Endodermal cell (in vitro differentiated cells): ENCODE measurements around the gene SESN1. TPM values are rescaled to one million over a fixed set of nuclear protein-coding genes. Genes with fewer than 3 reads are reported as not detected.

Experiments
- DNase-seq: peaks from one replicate; pipeline ENCODE4 v3.0.0-alpha.2; 2017
- H3K27ac ChIP-seq: 2 replicates; pipeline ENCODE4 v1.5.1; 2013; ENCODE audit warnings: mild to moderate bottlenecking, low read depth, low read length, moderate library complexity
- H3K27me3 ChIP-seq: 2 replicates; pipeline ENCODE4 v1.6.1; 2013; ENCODE audit warnings: mild to moderate bottlenecking, low read length, moderate library complexity; ENCODE audit not compliant: insufficient read depth, control insufficient read depth, poor library complexity, severe bottlenecking
- H3K36me3 ChIP-seq: 2 replicates; pipeline ENCODE4 v1.7.0; 2013; ENCODE audit warnings: mild to moderate bottlenecking, low read length, moderate library complexity; ENCODE audit not compliant: control insufficient read depth, insufficient read depth
- H3K4me1 ChIP-seq: one replicate; pipeline ENCODE4 v1.7.0; 2013; ENCODE audit warnings: low read length; ENCODE audit not compliant: control insufficient read depth, insufficient read depth
- H3K4me3 ChIP-seq: 2 replicates; pipeline ENCODE4 v1.5.1; 2013; ENCODE audit warnings: mild to moderate bottlenecking, low read length, moderate library complexity
- H3K9ac ChIP-seq: 2 replicates; pipeline ENCODE4 v1.6.1; 2013; ENCODE audit warnings: mild to moderate bottlenecking, low read length, moderate library complexity; ENCODE audit not compliant: poor library complexity, severe bottlenecking; ENCODE audit errors: extremely low read depth
- H3K9me3 ChIP-seq: 2 replicates; pipeline ENCODE4 v1.6.1; 2013; ENCODE audit warnings: mild to moderate bottlenecking, low read length, moderate library complexity; ENCODE audit not compliant: control insufficient read depth
- H3K27ac Mint-ChIP-seq: 2 replicates; pipeline ENCODE4 v1.8.0; 2020; ENCODE audit warnings: mixed read lengths
- H3K27me3 Mint-ChIP-seq: 2 replicates; pipeline ENCODE4 v1.8.0; 2021; ENCODE audit warnings: mild to moderate bottlenecking, mixed read lengths; ENCODE audit not compliant: insufficient read depth
- H3K36me3 Mint-ChIP-seq: 2 replicates; pipeline ENCODE4 v1.8.0; 2020; ENCODE audit warnings: low read depth, mixed read lengths
- H3K4me1 Mint-ChIP-seq: 2 replicates; pipeline ENCODE4 v1.8.0; 2020; ENCODE audit warnings: mixed read lengths
- H3K4me3 Mint-ChIP-seq: 2 replicates; pipeline ENCODE4 v1.8.0; 2020; ENCODE audit warnings: mild to moderate bottlenecking, moderate library complexity, mixed read lengths
- H3K9me3 Mint-ChIP-seq: 2 replicates; pipeline ENCODE4 v1.8.0; 2020; ENCODE audit warnings: mild to moderate bottlenecking, mixed read lengths
- CTCF ChIP-seq: fragments of 200-600 bp; sonication (generic); conservative IDR thresholded peaks from 2 replicates; pipeline ENCODE4 v1.5.0; 2021; ENCODE audit warnings: antibody characterized with exemption, mild to moderate bottlenecking
- WGBS, 2 experiments: methylation state at CpG; one replicate each; pipeline versions ENCODE4 v1.1.5 to v1.1.7; 2013; ENCODE audit warnings: missing lambda C conversion rate in 2 of 2, mixed read lengths in 1 of 2; ENCODE audit not compliant: insufficient coverage in 1 of 2, insufficient read length in 1 of 2; 5-methylcytosine and 5-hydroxymethylcytosine counted together
- total RNA-seq, 2 donors: library from RNA; stranded (reverse); fragmentation: NEBNext Ultra II Directional in 1 of 2; extraction: Animal tissue kit (Norgen Biotek cat#: 25700) in 1 of 2; gene quantifications; 2 replicates in 1 of 2; 3 replicates in 1 of 2; pipeline ENCODE4 v1.2.1, GENCODE V29; 2021

The SESN1 gene
- total RNA-seq, 2 donors from 2014 or later = 7.5 to 13.1 TPM

DNA sequence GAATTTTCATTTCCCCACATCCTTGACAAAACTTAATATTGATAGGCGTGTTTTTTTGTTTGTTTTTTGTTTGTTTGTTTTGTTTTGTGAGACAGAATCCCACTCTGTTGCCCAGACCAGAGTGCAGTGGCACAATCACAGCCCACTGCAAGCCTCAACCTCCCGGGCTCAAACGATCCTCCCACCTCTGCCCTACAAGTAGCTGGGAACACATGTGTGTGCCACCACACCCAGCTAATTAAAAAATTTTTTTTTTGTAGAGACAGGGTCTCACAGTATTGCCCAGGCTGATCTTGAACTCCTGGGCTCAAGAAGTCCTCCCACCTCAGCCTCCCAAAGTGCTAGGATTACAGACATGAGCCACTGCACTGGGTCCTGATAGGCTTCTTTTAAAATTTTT lies 9.9 kb upstream of the SESN1 start:
- Mint-ChIP-seq H3K9me3 (no peaks in the 10 kb centered on the region), H3K36me3 (no peaks in the 10 kb centered on the region), H3K4me1 (no peaks in the 10 kb centered on the region), H3K27ac (no peak overlapping the region), H3K4me3 (no peak overlapping the region), H3K27me3 (no peaks in the 10 kb centered on the region)
- Histone ChIP-seq H3K36me3 (no peaks in the 10 kb centered on the region), H3K9ac (no peak overlapping the region), H3K9me3 (no peaks in the 10 kb centered on the region), H3K4me3 (no peak overlapping the region), H3K27me3 (no peaks in the 10 kb centered on the region), H3K4me1 (no peaks in the 10 kb centered on the region), H3K27ac (no peak overlapping the region)
- WGBS, 2 experiments = 95% methylated on average over 2 of the region's 3 CpGs; no CpG with 5 or more reads in 1 of the 2 experiments
- DNase-seq = no peak
- no peak for TF ChIP-seq CTCF

GRCh38 chr6:109103942-109104341 lies 9.3 kb upstream of the SESN1 start:
- Histone ChIP-seq H3K36me3 (no peaks in the 10 kb centered on the region), H3K27ac (no peak overlapping the region), H3K9me3 (no peaks in the 10 kb centered on the region), H3K4me3 (no peak overlapping the region), H3K9ac (no peak overlapping the region), H3K4me1 (no peaks in the 10 kb centered on the region), H3K27me3 (no peaks in the 10 kb centered on the region)
- H3K4me3 Mint-ChIP-seq = no peak overlapping the region
- DNase-seq = no peak
- no peak overlapping the region for H3K27ac Mint-ChIP-seq
- no peak for TF ChIP-seq CTCF
- H3K36me3 Mint-ChIP-seq = no peaks in the 10 kb centered on the region
- H3K27me3 Mint-ChIP-seq = no peaks in the 10 kb centered on the region
- no peaks in the 10 kb centered on the region for H3K4me1 Mint-ChIP-seq
- H3K9me3 Mint-ChIP-seq = no peaks in the 10 kb centered on the region

DNA sequence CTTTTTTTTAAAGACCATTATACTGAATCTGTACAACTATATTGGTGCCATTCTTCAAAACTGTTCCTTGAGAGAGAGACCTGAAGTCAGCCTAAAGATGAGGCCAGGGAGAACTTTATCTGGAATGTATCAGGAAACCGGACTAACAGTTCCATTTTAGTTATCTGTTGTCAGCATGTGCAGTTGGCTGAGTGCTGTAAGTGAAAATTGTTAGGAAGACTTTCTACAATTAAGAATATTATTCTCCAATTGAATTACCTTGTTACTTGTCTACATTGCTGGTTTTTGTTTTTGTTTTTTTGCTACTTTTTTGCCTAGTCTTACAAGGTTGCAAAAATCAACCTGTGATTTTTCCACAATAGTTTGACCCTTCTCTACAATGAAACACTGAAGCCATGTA lies 8.1 kb upstream of the SESN1 start:
- Histone ChIP-seq H3K9ac (no peak overlapping the region), H3K27me3 (no peaks in the 10 kb centered on the region), H3K9me3 (no peaks in the 10 kb centered on the region), H3K4me3 (no peak overlapping the region), H3K27ac (no peak overlapping the region), H3K4me1 (no peaks in the 10 kb centered on the region), H3K36me3 (no peaks in the 10 kb centered on the region)
- no peak for DNase-seq
- Mint-ChIP-seq H3K27ac (no peak overlapping the region), H3K36me3 (no peaks in the 10 kb centered on the region), H3K9me3 (no peaks in the 10 kb centered on the region), H3K27me3 (no peaks in the 10 kb centered on the region), H3K4me3 (no peak overlapping the region), H3K4me1 (no peaks in the 10 kb centered on the region)
- WGBS, 2 experiments = 91% methylated on average over 1 of the region's 1 CpG; no CpG with 5 or more reads in 1 of the 2 experiments
- TF ChIP-seq CTCF = no peak
